ENCODE measurements around the gene HPCA.

DNA sequence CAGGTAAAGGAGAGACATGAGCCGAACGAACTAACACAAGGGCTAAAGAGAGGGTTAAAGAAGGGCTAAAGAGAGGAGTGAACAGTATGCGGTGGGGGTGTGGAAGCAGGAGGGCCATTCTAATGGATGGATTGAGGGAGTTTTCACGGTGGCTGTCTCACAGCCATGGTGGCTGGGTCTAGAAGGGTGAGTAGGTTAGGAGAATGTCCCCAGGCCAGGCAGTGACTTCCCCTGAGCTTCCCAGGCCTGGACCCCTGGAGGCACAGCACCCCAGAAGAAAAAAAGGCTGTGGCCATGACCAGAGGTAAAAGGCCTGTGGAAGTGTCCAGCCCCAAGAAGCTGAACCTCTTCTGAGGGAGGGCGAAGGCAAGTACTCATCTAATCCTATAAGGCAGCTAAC, 19.1 kb upstream of the HPCA start:
- TF ChIP-seq, protein P1, sequence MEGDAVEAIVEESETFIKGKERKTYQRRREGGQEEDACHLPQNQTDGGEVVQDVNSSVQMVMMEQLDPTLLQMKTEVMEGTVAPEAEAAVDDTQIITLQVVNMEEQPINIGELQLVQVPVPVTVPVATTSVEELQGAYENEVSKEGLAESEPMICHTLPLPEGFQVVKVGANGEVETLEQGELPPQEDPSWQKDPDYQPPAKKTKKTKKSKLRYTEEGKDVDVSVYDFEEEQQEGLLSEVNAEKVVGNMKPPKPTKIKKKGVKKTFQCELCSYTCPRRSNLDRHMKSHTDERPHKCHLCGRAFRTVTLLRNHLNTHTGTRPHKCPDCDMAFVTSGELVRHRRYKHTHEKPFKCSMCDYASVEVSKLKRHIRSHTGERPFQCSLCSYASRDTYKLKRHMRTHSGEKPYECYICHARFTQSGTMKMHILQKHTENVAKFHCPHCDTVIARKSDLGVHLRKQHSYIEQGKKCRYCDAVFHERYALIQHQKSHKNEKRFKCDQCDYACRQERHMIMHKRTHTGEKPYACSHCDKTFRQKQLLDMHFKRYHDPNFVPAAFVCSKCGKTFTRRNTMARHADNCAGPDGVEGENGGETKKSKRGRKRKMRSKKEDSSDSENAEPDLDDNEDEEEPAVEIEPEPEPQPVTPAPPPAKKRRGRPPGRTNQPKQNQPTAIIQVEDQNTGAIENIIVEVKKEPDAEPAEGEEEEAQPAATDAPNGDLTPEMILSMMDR (IDR thresholded peaks at IDR 0.05; ENCODE audit: insufficient read depth, low read depth, low read length), result no peak
- no peak for TF ChIP-seq EZH2 (IDR thresholded peaks at IDR 0.05; ENCODE audit: insufficient read depth, low read length)
